ENCODE data around the gene LRRD1. TPM values are rescaled to one million over a fixed set of nuclear protein-coding genes. Genes with fewer than 3 reads are reported as not detected.

Gene LRRD1
- total and polyA plus RNA-seq, 12 donors = 0.08 to 0.18 (median 0.12) TPM; not detected in 8

- 96% methylated on average over 3 of the region's 3 CpGs for WGBS, 2 donors
- no peak for TF ChIP-seq CTCF (IDR thresholded peaks at IDR 0.05)
- H3K36me3 ChIP-seq = no peaks in the 10 kb centered on the region
- no peaks in the 10 kb centered on the region for H3K4me1 ChIP-seq
- no peaks in the 10 kb centered on the region for H3K27me3 ChIP-seq
- intact Hi-C loops (cut with DNase I) = no loop called here
- no peaks in the 10 kb centered on the region for H3K9me3 ChIP-seq
- no peak for ATAC-seq
- H3K4me3 ChIP-seq = no peak overlapping the region
- DNase-seq = no peak
- no peak overlapping the region for H3K27ac ChIP-seq
These were observed 20.0 kb downstream of the LRRD1 start for GRCh38 chr7:92158660-92159575.

- Histone ChIP-seq H3K27me3 (no peaks in the 10 kb centered on the region), H3K27ac (no peak overlapping the region), H3K36me3 (no peaks in the 10 kb centered on the region), H3K4me3 (no peak overlapping the region), H3K9me3 (no peaks in the 10 kb centered on the region), H3K4me1 (no peaks in the 10 kb centered on the region)
- no peak for DNase-seq
- no peak for ATAC-seq
- TF ChIP-seq CTCF (IDR thresholded peaks at IDR 0.05) = no peak
- intact Hi-C loops (cut with DNase I) = no loop called here
These were observed 22.0 kb downstream of the LRRD1 start for GRCh38 chr7:92156990-92157389.

GRCh38 chr7:92155108-92155739 lies 23.7 kb downstream of the LRRD1 start:
- WGBS, 2 donors = 90 to 98% methylated on average over 1 of the region's 1 CpG
- Histone ChIP-seq H3K36me3 (no peaks in the 10 kb centered on the region), H3K4me3 (no peak overlapping the region), H3K4me1 (no peaks in the 10 kb centered on the region), H3K27me3 (no peaks in the 10 kb centered on the region), H3K9me3 (no peaks in the 10 kb centered on the region), H3K27ac (no peak overlapping the region)
- TF ChIP-seq CTCF (IDR thresholded peaks at IDR 0.05) = no peak
- no peak for DNase-seq
- intact Hi-C loops (cut with DNase I) = no loop called here
- no peak for ATAC-seq

GRCh38 chr7:92150450-92151017 lies 28.4 kb downstream of the LRRD1 start:
- 83 to 88% methylated on average over 1 of the region's 1 CpG for WGBS, 2 donors
- no peak overlapping the region for H3K4me3 ChIP-seq
- no peaks in the 10 kb centered on the region for H3K9me3 ChIP-seq
- intact Hi-C loops (cut with DNase I) = no loop called here
- ATAC-seq (no peak), DNase-seq (no peak)
- H3K27me3 ChIP-seq = no peaks in the 10 kb centered on the region
- no peak for TF ChIP-seq CTCF (IDR thresholded peaks at IDR 0.05)
- no peak overlapping the region for H3K27ac ChIP-seq
- no peaks in the 10 kb centered on the region for H3K36me3 ChIP-seq
- H3K4me1 ChIP-seq = no peaks in the 10 kb centered on the region

Measured in heart right ventricle (tissue), 16 donors.